Measurements from ENCODE around the gene KCNN3.

Gene KCNN3
- long read RNA-seq, result 0 reads

DNA sequence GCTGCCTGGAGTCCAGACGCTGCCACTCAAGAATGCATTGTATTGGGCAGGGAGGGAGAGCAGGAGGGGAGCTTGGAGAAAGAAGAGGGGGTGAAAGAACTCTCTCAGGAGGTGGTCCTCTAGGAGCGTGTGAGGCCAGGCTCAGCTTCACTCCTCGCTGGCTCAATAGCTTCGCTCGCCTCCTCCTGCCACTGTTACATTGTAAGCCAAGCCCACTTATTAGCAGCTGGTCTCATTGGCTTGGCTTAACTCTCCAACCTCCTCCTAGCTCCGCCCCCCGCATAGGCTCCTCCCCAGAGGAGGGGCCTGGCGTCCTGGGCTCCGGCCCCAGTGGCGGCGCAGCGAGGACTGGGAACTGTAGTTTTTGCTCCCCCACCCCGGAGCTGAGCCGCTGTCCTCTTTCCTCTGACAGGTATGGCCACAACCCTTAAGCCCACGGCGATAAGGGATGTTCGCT is at the start of gene KCNN3:
Gene KCNN3, minus strand, starts transcription at position 167 of the 457 bp plus-strand sequence. CDS start 317 bp downstream, outside the sequence.
- TF ChIP-seq SPI1 (IDR thresholded peaks at IDR 0.05; ENCODE audit: borderline replicate concordance, low read depth) (no peak), GABPA (IDR thresholded peaks at IDR 0.05; ENCODE audit: low read depth) (no peak), POLR2AphosphoS5 (IDR thresholded peaks at IDR 0.05; ENCODE audit: low read depth) (no peak)
- TF ChIP-seq, protein P1, sequence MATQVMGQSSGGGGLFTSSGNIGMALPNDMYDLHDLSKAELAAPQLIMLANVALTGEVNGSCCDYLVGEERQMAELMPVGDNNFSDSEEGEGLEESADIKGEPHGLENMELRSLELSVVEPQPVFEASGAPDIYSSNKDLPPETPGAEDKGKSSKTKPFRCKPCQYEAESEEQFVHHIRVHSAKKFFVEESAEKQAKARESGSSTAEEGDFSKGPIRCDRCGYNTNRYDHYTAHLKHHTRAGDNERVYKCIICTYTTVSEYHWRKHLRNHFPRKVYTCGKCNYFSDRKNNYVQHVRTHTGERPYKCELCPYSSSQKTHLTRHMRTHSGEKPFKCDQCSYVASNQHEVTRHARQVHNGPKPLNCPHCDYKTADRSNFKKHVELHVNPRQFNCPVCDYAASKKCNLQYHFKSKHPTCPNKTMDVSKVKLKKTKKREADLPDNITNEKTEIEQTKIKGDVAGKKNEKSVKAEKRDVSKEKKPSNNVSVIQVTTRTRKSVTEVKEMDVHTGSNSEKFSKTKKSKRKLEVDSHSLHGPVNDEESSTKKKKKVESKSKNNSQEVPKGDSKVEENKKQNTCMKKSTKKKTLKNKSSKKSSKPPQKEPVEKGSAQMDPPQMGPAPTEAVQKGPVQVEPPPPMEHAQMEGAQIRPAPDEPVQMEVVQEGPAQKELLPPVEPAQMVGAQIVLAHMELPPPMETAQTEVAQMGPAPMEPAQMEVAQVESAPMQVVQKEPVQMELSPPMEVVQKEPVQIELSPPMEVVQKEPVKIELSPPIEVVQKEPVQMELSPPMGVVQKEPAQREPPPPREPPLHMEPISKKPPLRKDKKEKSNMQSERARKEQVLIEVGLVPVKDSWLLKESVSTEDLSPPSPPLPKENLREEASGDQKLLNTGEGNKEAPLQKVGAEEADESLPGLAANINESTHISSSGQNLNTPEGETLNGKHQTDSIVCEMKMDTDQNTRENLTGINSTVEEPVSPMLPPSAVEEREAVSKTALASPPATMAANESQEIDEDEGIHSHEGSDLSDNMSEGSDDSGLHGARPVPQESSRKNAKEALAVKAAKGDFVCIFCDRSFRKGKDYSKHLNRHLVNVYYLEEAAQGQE (IDR thresholded peaks at IDR 0.05; ENCODE audit: insufficient replicate concordance, low read depth), result no peak
- TF ChIP-seq, protein P2, sequence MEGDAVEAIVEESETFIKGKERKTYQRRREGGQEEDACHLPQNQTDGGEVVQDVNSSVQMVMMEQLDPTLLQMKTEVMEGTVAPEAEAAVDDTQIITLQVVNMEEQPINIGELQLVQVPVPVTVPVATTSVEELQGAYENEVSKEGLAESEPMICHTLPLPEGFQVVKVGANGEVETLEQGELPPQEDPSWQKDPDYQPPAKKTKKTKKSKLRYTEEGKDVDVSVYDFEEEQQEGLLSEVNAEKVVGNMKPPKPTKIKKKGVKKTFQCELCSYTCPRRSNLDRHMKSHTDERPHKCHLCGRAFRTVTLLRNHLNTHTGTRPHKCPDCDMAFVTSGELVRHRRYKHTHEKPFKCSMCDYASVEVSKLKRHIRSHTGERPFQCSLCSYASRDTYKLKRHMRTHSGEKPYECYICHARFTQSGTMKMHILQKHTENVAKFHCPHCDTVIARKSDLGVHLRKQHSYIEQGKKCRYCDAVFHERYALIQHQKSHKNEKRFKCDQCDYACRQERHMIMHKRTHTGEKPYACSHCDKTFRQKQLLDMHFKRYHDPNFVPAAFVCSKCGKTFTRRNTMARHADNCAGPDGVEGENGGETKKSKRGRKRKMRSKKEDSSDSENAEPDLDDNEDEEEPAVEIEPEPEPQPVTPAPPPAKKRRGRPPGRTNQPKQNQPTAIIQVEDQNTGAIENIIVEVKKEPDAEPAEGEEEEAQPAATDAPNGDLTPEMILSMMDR (IDR thresholded peaks at IDR 0.05; ENCODE audit: insufficient read depth, low read length), result no peak
- DNase-seq (ENCODE audit: low read depth in 1 of 2, low spot score in 1 of 2), result peak; percentile 51 to 62
- Histone ChIP-seq H3K27me3 (ENCODE audit: insufficient read depth, poor library complexity, severe bottlenecking) (peaks cover 34% of the 10 kb centered on the region), H3K27ac (replicated peaks) (no peak within 1 kb of the TSS), H3K4me3 (replicated peaks; ENCODE audit: insufficient read depth, low read length) (no peak within 1 kb of the TSS)

DNA sequence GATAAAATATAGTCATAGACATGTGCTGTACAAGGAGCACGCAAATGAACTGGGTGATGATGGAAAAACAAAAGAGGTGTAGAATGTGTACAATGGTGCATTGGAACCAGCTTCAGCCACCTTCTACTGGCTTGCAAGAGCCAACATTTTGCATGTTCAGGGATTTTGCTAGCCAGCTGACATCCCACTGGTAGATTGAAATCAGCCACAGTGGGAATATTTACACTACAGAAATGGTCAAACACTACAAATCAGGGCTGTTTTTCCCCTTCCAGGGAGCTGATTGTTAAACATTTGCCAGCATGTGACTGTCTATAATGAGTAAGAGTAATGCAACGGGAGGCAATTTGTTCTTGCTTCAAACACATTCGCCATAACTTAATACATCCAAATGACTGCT is 43.2 kb upstream of the KCNN3 start:
- H3K4me3 ChIP-seq (replicated peaks; ENCODE audit: insufficient read depth, low read length), result no peak overlapping the region
- TF ChIP-seq, protein P1 (IDR thresholded peaks at IDR 0.05; ENCODE audit: insufficient replicate concordance, low read depth), result no peak
- TF ChIP-seq POLR2AphosphoS5 (IDR thresholded peaks at IDR 0.05; ENCODE audit: low read depth) (no peak), GABPA (IDR thresholded peaks at IDR 0.05; ENCODE audit: low read depth) (no peak), SPI1 (IDR thresholded peaks at IDR 0.05; ENCODE audit: borderline replicate concordance, low read depth) (no peak)
- TF ChIP-seq, protein P2 (IDR thresholded peaks at IDR 0.05; ENCODE audit: insufficient read depth, low read length), result no peak
- no peak for DNase-seq (ENCODE audit: low read depth in 1 of 2, low spot score in 1 of 2)
- H3K27me3 ChIP-seq (ENCODE audit: insufficient read depth, poor library complexity, severe bottlenecking), result no peaks in the 10 kb centered on the region
- H3K27ac ChIP-seq (replicated peaks), result no peak overlapping the region

DNA sequence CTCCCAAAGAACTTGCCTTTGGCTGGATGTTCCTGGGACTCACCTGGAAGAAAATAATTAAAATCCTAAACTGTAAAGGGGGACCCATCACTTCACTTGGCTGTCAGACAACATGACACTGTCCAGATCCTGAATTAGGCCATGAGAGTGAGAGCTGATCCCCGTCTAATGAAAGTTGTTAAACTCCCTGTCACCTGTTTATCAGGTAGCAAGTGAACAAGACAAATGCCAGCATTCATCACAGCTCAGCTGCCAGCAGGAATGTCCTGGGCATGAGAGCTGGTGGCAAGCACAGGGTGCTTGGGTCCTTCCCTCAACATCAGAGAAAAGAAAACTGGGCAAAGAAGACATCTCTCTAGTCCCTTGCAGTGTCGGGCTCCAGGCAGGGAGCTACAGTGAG is 42.7 kb upstream of the KCNN3 start:
- TF ChIP-seq POLR2AphosphoS5 (IDR thresholded peaks at IDR 0.05; ENCODE audit: low read depth), result no peak
- TF ChIP-seq, protein P1 (IDR thresholded peaks at IDR 0.05; ENCODE audit: insufficient replicate concordance, low read depth), result peak; percentile 56
- Histone ChIP-seq H3K27ac (replicated peaks) (no peak overlapping the region), H3K27me3 (ENCODE audit: insufficient read depth, poor library complexity, severe bottlenecking) (peaks cover under 1% of the 10 kb centered on the region), H3K4me3 (replicated peaks; ENCODE audit: insufficient read depth, low read length) (no peak overlapping the region)
- no peak for DNase-seq (ENCODE audit: low read depth in 1 of 2, low spot score in 1 of 2)
